Right lung (tissue), 5 donors: ENCODE measurements around the gene SEMA5B. TPM values are rescaled to one million over a fixed set of nuclear protein-coding genes. Genes with fewer than 3 reads are reported as not detected.

Experiments used
- DNase-seq, 2 donors: peaks; one replicate each; pipeline ENCODE4 v3.0.0-alpha.2; 2013
- polyA plus RNA-seq, 5 donors: library from polyadenylated mRNA; unstranded; fragments of 120-200 nt; gene quantifications; one replicate each; pipeline versions ENCODE4 v1.2.1 to v1.2.3, GENCODE V29; 2013; ENCODE audit warnings: inconsistent platforms in 1 of 5, low replicate concordance in 1 of 5; ENCODE audit not compliant: insufficient read length in 5 of 5, insufficient read depth in 1 of 5

SEMA5B gene
- polyA plus RNA-seq, 5 donors, result 5.8 to 9.4 (median 6.5) TPM

DNA sequence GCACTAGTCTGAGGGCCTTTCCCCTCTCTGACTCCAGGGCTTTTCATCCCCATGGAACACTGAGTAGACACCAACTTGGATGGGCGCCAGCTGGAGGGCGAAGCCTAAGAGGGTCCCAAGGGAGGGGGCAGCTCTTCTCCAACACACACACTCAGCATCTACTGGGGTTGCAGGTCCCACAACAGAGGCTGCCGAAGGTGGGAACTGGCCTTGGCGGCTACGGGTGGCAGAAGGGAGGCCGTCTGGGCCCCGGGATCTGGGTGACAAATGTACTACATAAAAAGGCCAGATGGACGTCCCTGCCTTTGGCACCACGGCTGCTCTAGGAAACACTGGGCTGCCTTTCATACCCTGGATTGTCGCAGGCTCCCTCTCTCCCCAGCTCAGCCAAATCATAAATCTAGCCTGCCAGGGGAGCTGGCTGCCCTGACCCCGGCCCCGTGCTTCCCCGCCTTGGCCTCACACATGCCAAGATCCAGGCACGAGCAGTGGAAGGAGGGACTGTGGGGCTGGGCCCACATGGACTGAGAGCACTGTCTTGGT lies 31.5 kb downstream of the SEMA5B start:
- no peak for DNase-seq

DNA sequence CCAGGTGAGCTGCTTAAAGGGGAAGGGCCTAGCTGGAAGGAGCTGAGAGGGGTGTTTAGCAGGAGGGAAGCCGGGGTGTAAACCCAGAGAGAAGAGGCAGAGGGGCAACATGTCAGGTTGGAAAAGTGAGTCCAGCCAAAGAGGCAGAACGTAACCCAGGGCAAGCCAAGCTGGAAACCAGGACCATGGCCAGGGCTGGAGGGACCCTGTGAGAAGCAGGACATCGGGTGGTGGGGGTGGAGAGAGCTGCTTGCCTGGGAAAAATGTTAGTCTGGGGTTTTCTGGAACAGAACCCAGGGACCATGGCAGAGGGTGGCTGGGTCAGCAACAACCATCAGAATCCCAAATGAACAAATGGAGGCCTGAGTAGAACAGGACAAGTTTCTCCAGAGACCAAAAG lies 32.6 kb downstream of the SEMA5B start:
- DNase-seq, result no peak

DNA sequence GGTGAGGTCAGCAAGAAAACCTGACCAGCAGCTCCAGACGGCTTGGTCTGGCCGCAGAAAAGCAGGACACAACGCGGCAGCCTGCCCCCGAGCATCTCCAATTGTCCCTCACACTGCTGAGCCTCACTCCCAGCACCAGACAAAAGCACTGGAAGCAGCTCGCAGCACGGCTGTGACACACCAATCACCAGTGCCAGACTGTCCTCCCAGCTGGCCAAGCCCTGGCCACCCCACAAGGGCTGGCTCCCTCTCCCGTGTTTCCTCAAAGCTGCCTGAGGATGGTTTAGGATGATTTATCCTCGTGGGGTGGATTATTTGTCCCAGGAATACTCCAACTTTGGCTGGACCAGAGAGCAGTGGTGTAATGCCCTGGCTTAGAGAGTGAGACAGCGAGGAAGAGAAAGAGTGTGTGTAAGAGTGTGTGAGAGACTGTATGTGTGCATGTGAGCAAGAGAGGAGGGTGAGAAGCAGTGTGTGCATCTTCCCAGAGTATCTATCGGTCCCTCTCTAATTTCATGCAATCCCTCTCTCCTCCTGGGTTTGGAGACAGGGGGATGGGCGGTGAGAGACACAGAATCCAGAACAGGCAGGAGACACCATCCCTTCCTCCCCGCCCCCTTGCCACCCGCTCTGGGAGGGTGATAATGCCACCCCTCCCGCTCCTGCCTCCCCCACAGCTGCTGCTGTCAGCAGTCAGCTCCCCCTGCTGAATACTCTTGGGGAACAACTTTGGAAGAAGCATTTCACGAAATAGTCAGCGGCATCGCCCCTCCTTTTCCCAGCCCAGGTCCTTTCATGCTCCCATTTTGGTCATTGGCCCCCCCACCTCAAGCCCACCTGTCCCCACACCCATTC lies 34.2 kb downstream of the SEMA5B start:
- DNase-seq, result no peak

DNA sequence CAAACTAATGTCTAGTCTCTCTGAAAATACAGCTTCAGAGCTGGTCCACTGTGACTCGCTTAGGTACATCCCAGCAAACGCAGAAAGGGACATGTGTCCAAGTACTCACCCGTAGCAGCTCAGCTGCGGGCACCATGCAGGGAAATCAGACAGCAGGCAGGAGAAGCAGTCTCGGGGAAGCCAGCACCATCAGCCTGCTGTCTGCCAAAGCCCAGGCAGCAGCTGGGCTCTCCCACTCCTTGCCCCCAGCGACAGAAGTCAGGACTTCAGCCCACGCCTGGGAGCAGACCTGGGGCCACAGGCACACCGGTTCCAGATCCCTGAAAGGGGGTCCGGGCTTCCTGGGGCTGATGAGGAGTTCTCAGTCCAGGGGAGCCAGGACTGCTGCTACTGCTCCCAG lies 34.9 kb downstream of the SEMA5B start:
- no peak for DNase-seq

DNA sequence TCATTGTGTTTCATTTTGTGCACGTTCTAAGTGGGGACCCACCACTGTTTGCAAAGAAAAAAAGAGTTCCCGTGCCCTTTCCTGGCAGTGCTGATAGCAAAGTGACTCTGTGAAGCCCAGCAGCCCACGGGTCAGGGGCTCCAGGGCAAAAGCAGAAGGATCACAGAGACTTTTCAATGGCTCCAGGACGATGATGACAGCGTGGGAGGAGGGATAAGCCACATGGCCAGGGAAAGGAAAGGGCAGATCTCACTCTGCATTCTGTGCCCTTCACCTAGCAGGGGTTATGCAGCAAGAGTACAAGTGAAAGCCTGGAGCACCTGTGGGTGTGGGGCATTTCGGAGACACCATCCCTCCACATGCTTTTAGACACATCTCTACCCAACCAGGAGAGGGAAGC lies 35.4 kb downstream of the SEMA5B start:
- no peak for DNase-seq

DNA sequence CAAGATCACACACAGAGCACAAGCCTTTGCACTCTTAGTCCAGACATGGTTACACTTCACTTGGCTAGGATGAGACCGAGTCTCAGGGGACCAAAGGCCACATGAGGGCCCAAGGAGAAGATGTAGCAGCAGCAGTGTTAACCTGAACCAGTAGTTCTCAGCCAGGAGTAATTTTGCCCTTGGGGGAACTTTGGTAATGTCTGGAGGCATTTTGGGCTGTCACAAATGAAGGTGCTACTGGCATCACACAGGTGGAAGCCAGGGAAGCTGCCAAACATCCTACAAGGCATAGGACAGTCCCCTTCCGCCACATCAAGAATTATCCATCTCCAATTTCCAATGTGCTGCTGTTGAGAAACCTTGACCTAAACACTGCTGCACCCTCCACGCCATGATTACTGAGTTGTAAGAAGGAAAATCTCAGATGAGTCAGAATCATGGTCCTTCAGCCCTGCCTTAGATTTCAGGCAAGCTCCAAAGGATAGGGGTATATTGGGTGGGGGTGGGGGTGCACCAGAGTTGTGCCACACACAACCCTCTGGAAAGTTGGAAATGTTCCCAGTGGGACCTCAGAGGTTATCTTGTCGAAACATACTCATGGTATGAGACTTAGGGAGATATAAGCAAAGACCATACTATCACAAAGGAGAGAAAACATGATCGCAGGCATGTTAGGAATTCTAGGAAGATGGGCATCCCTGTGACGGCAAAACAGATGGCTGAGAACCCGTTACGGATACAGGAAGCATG lies 36.2 kb downstream of the SEMA5B start:
- no peak for DNase-seq

DNA sequence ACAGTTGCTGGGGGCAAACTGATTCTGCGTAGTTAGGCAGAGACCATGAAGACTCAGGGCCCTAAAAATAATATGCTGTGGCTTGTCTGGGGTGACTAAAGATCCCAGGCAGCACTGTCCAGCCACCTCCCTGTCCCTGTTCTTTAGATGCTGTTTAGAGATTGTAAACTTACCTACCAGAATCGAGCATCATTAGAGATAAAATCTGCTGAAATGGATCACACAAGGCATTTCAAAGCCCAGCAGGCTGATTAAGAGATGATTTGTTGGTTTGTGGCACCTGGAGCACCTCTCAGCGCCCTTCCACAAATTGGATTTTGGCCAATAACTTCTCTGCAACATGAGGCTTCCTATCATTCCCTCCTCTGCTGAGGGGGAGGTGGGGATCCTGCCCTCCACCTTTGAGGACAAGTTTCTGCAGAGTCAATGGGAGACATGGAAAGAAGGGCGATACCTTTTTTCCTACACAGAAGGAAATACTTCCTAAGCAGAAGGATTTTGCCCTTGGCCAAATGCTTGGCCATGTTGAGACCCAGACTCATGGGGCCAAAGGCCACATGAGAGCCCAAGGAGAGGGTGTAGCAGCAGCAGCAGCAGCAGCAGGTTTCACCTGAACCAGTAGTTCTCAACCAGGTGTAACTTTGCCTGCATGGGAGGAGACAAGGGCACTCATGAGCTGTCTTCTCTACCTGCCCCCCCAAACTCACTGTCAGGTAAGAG lies 37.5 kb downstream of the SEMA5B start:
- DNase-seq, result no peak

DNA sequence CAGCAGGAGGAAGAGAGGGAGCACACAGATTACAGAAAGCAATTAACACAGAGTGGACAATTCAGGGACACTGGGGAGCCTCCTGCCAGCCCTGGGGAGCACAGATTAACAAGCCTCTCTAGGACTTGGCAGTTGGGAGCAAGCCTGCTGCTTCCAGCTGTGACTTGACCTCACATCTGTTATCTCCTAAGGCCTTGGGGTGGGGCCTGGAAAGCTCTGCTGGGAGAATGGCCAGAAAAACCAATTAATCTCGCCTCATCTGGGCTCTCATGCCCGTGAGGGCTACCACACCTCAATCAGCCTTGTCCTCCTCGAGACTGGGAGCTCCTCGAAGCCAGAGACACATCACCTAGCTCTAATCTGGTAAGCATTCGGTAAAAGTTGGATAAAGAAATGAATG lies 39.1 kb downstream of the SEMA5B start:
- DNase-seq, result no peak

DNA sequence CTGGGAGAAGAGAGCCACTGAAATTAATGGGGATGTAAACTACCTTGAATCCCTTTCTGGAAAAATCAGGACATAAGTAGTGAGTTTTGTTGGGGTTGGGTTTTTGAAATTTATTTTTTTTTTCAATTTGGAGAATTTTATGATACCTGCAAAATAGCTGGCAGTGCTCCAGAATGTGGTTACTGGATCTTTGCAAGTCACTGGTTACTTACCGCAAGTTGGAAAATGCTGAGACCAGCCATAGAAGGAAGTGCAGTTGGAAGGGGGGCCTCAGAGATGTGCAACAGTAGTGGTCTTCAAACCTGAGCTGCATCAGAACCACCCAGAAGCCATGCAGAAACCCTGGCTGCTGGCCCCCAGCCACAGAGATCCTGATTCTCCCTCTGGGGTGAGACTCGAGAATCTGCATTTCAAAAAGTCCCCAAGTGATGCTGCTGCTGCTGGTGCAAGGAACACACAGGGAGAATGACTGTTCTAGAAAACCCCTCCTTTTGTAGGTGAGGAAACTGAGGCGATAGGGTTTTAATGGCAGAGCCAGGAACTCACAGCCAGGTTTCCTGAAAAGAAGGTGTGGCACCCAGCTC lies 39.7 kb downstream of the SEMA5B start:
- no peak for DNase-seq

DNA sequence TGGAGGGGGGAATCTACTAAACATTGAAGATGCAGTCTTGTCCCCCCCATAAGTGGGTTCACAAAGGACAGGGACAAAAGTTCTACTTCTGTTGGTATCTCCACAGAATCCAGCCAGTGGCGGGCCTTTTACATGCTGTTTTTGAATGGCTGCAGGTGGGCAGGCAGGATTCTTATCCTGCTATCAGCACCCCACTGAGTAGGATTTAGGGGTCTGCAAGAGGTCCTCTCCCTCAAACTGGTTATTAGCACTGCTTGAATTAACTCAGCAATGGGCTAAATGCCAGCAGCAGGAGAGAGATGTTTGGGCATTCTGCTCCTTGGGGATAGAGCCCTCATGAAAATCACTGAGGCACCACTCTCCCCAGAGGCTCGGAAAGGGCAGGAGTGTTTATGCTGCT lies 40.3 kb downstream of the SEMA5B start:
- DNase-seq, result no peak

DNA sequence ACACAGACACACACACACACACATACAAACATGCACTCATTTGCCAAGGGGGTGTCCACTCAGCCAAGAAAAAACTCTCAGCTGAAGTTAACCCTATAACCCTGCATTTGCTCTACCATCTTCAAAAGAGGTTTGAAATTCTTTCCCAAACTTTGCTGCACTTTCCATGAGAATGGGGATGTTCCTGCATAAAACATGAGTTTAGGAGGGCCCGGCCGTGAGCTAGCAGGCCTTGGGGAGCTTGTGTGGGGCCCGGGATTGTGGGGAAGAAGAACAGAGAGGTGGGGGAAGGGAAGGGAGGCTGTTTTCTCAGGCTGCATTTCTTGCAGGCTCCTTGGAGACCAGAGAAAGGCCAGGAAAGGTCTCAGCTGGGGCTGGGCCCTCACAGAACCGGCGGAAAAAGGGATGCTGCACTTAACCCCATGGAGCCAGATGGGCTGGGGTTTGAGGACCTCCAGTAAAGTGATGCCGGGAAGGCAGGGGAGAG lies 40.8 kb downstream of the SEMA5B start:
- no peak for DNase-seq

DNA sequence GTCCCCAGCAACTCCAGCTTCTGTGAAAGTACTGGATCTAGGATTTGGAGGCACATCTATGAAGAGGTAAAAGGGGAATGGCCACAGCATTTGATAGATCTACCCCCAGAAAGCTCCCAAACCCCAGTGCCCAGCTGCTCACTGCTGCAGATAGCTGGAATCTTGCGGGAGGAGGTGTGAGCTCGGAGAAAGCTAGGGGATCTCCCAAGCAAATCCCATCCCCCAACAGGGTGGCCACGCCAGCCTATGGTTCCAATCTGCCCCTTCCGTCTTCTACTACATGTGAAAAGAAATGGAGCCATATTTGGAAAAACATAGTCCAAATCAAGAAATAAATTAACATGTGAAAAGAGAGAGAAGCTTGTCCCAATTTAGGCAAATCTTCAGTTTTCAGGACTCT lies 42.0 kb downstream of the SEMA5B start:
- no peak for DNase-seq

DNA sequence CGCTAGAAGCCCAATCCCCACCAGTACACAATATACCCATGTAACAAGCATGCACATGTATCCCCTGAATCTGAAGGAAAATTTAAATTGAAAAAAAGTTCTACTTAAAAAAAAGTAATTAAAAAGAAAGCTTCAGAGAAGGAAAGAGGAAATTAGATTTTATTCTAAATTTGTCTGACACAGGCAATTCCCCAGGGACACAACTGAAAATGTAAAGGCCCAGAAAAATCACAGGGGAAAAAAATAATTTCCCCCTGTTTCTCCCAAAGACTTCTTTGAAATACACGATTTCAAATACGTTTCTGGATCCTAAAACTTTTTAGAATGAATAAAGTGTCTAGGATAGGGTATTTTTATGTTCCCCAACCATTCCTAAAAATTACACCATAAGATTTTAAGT lies 42.9 kb downstream of the SEMA5B start:
- DNase-seq, result no peak

DNA sequence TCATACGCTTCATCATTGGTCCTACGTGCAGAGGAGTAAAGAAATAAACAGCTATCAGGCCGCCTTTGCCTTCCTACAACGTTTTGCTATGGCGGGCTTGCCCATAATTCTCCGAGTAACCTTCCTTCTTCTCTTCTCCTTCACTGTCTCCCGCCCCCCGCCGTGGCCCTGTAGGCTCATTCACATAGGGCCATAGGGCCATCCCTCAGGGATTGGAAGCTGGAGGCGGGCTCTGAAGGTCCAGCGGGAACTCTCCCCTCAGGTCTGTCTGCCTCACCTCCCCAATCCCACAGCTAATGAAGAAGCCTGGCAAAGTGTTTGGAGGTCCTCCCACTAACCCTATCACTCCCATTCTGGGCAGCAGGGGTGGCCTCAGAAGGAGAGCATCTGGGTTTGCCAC lies 43.6 kb downstream of the SEMA5B start:
- DNase-seq, result no peak

DNA sequence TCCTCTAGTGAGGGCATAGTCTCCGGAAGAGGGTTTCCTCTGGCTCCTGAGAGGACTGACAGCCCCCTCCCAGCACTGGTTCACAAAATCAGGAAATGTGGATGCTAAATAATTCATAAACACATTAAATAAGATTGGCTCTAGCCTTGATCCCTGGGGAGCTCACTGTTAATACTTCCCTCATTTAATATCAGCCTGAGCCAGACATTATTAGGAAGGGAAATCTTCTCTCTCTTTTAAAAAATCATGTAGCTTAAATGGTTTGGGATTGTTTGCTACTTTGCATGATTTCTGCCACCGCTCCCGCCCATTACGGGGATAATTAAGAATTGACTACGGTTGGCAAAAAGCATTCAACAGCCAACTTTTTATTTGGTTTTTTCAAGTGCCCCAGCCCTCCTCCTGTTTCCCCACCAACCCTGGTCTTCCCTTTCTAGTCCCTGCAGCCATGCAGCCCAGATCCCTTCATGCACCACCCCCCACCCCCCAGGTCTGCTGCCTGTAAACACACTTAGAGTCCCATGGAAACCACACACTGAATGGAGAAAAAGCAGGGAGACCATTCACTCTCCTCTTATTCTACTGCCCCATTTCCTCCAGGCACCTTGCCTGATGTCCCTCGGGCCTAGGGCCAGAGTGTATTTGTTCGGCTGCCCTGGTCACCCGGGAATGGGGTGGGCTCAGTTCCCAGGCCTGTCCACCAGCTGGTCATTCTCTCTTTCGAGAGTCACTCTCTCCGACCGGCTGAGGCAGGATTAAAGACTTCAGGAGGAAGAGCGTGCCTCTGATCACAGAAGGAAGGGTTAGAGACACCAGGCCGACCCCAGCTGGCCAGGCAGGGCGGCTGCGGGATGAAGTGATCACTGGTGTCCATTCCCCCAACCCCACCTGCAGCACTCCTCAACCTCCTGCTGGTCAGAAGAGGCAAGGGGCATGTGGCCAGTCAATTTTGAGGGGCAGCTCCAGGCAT lies 45.1 kb downstream of the SEMA5B start:
- peak; percentile 75 to 78 for DNase-seq

DNA sequence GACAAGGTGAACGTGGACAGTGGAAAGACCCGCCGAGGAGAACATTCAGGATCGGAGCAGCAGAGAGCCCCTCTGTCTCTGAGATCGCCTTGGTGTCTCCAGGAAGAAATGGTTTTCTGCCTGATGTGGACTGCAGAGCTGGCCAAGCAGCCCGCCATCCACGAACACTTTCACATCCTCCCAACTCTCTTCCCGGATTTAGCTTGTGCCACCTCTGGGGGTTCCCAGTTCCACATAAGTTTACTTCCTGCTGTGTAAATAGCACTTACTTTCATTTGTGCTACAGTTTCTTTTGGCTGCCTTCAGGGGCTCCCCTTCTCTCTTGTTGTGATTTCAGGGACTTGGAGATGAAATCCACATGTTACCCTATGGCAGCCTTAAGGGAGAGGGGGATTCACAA lies 48.4 kb downstream of the SEMA5B start:
- DNase-seq, result no peak

DNA sequence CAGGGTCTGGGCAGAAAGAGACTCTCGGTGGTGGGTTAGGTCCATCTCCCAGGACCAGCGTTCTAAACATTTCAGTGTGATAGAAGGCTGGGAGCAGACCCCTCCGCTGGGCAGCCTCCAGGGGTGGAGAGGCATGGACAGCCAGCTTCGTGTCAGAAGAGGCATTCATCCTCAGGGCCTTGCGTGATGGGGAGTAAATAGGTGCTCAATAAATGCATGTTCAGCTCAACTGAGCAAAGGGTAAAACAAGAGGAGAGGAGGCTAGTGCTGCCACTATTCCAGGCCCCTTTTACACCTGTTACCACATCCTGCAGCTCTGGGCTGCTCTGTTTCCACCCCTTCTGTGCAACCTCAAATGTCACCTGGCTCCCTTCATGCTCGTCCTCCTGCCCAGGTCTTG lies 49.0 kb downstream of the SEMA5B start:
- no peak for DNase-seq

DNA sequence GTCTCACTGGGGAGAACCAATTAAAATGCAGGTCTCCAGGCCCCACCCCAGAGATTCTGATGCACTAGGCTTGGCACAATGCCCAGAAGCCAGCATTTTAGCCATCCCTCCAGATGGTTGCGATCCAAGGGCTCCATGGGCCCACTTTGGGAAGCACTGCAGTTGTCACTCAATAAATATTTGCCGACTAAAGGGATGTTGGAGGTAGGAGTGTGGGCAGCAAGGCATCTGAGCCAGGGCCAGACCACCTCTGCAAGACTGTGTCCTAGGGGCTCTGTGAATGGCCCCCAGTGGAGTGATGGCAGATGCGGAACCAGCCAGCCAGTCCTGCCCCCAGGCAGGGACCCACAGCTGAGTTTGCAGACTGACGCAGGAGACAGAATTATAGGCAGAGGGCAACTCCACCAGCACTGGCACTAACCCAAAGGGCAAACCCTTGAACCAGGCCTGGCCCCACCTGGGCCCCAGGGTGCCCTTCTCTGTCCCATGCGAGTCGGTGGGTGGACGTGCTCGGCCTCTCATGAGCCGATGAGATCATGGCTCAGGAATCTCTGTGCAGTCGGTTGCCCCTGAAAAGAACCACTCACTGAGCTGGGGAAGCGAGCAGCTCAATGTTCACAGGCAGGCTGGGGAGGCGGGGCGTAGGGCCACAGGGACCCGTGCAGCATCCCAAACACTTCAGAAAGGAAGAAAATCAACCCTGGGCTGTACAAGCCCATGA lies 49.7 kb downstream of the SEMA5B start:
- DNase-seq, result peak; percentile 63 to 65

DNA sequence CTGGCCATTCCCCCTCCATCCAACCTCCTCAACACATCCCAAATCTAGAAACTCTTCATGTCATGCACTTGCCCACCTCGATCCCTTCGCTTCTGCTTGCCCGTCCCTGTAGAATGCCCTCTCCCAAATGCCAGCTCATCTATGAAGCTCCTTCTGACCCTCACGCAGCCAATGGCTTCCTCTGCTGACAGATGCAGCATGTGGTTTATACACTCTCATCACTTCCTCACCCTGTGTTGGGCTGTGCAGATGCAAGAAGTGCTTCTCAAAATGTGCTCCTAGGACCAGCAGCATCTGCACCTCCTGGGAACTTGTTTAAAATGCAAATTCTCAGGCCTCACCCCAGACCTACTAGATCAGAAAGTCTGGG lies 51.7 kb downstream of the SEMA5B start:
- DNase-seq, result no peak
